HG02852 (cell line): ENCODE measurements around the gene HNRNPA3.
"Not testable (repeated sequence)": the region's sequence is repeated elsewhere in the genome, so short reads cannot be mapped to it uniquely, and the experiment has no call there.

Source experiments
- ATAC-seq: cut with Tn5 transposase; IDR thresholded peaks from one replicate; pipeline ENCODE4 v1.9.1; 2021; ENCODE audit warnings: mild to moderate bottlenecking, moderate library complexity; ENCODE audit not compliant: unreplicated experiment

Gene HNRNPA3

GRCh38 chr2:177254433-177255226 is 42.0 kb downstream of the HNRNPA3 start:
- ATAC-seq = no peak

- ATAC-seq = no peak
Observed at GRCh38 chr2:177255227-177255601, 42.6 kb downstream of the HNRNPA3 start.

- no peak for ATAC-seq
Observed at GRCh38 chr2:177256026-177256425, 43.4 kb downstream of the HNRNPA3 start.

- no peak for ATAC-seq
Observed at GRCh38 chr2:177256695-177257094, 44.1 kb downstream of the HNRNPA3 start.

GRCh38 chr2:177257471-177257870 is 44.9 kb downstream of the HNRNPA3 start:
- no peak for ATAC-seq

DNA sequence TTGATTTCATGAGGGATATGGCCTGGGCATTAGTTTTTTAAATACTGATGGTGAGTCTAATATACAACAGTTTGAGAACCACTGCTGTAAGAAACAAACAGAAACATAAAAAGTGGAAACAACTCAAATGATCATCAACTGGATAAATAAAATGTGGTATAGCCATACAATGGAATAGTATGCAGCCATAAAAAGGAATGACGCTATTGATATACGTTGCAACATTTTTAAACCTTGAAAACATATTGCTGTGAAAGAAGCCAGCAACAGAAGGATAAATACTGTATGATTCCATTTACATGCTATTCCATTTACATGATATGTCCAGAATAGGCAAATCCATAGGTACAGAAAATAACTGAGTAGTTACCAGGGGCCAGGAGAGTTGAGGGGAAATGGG is 45.5 kb downstream of the HNRNPA3 start:
- no peak for ATAC-seq

DNA sequence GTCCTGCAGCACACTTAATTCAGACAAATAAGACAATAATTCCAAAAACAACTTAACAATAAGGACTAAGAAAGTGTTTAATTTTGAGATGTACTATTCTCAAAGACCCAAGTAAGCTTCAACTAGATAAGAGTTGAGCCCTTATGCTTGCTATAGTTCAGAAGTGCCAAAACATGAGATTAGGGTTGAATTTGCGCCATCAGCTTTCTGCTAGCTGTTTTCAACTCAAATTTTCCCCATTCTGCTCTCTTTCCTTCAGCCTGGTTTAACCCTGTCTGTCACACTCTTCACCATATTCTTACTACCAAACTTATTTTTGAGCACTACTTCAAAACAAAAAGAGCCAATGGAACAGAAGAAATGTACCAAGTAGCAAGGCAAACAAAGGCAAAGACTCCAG is 47.8 kb downstream of the HNRNPA3 start:
- ATAC-seq = no peak

- ATAC-seq = no peak
Observed at GRCh38 chr2:177261116-177262060, 48.8 kb downstream of the HNRNPA3 start.

GRCh38 chr2:177262092-177262491 is 49.5 kb downstream of the HNRNPA3 start:
- no peak for ATAC-seq

- ATAC-seq = no peak
Observed at GRCh38 chr2:177262958-177263450, 50.4 kb downstream of the HNRNPA3 start.

DNA sequence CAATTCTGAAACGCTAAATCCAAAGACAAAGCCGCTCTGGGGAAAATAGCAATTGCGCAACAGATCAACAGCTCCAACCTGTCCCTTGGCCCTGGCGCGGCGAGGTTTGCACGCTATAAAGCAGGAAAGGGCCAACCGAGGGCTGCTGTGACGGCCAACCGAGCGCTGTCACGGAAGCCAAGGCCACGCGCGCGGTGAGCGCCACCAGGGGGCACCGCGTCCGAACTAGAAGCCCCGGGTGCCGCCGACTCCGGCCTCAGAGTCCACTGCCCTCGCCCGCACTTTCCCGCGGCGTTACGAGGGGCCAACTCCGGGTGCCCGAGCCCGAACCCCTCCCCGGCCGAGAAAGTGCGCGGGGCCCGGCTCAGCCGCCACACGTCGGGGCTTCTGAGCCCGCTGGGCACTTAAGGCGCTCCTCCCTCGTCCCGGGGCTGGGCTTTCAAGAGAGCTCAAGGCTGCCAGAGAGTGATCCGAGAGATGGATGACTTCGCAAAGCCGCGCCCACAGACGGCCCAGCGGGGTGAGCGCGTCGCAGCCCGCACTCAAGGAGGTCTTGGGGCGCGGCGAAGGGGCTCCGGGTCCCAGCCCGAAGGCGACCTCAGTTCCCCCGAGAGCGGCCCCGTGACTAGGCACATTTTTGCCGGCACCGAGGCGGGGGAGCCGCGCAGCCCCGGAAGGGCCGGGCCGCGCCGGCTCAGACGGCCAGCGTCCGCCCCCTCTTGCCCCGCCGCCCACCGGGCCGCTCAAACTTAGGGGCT is 51.0 kb downstream of the HNRNPA3 start:
- peak; percentile 51 for ATAC-seq

GRCh38 chr2:177264209-177264692 is 51.7 kb downstream of the HNRNPA3 start:
- peak; percentile 25 for ATAC-seq

- ATAC-seq = peak; percentile 62
Observed at GRCh38 chr2:177264693-177265587, 52.3 kb downstream of the HNRNPA3 start, which contains the start of gene NFE2L2. Gene NFE2L2 (minus strand): TSS chr2:177264727. CDS start chr2:177264576, 151 bp downstream.

- no peak for ATAC-seq
Observed at GRCh38 chr2:177265824-177266817, 53.5 kb downstream of the HNRNPA3 start.

GRCh38 chr2:177266955-177267354 is 54.4 kb downstream of the HNRNPA3 start:
- ATAC-seq = not testable (repeated sequence)

- ATAC-seq = no peak
Observed at GRCh38 chr2:177268187-177268871, 55.7 kb downstream of the HNRNPA3 start.

GRCh38 chr2:177268901-177269300 is 56.3 kb downstream of the HNRNPA3 start:
- no peak for ATAC-seq

- no peak for ATAC-seq
Observed at GRCh38 chr2:177270531-177270930, 57.9 kb downstream of the HNRNPA3 start.
